GM18951 (cell line): Measurements from ENCODE around the gene TMTC3.

Experiments
- POLR2A ChIP-seq: IDR thresholded peaks from 4 replicates; pipeline ENCODE4 v1.6.1; 2011; ENCODE audit warnings: mild to moderate bottlenecking; ENCODE audit not compliant: insufficient read length, insufficient read depth; ENCODE audit errors: extremely low read depth
- in situ Hi-C: fragments of 300-500 bp; cut with MboI; formaldehyde crosslinking; loops from one replicate; pipeline ENCODE4 v1.12.0; 2022; ENCODE audit warnings: low sequenced_read_pairs, mixed read lengths, inconsistent platforms; ENCODE audit not compliant: unreplicated experiment

Gene TMTC3

GRCh38 chr12:88225776-88226175 lies 83.7 kb downstream of the TMTC3 start:
- in situ Hi-C loops, result no loop called here
- TF ChIP-seq POLR2A, result no peak

GRCh38 chr12:88227263-88227662 lies 85.2 kb downstream of the TMTC3 start:
- in situ Hi-C loops, result no loop called here
- TF ChIP-seq POLR2A, result no peak

GRCh38 chr12:88227871-88228270 lies 85.8 kb downstream of the TMTC3 start:
- no peak for TF ChIP-seq POLR2A
- in situ Hi-C loops, result no loop called here

GRCh38 chr12:88228720-88229119 lies 86.6 kb downstream of the TMTC3 start:
- in situ Hi-C loops, result no loop called here
- no peak for TF ChIP-seq POLR2A

- no peak for TF ChIP-seq POLR2A
- in situ Hi-C loops, result no loop called here
Measured at GRCh38 chr12:88230271-88230670, 88.2 kb downstream of the TMTC3 start.

GRCh38 chr12:88235183-88235833 lies 93.2 kb downstream of the TMTC3 start:
- no peak for TF ChIP-seq POLR2A
- in situ Hi-C loops, result no loop called here

GRCh38 chr12:88237954-88238353 lies 95.8 kb downstream of the TMTC3 start:
- TF ChIP-seq POLR2A, result no peak
- in situ Hi-C loops, result no loop called here

- TF ChIP-seq POLR2A, result no peak
- in situ Hi-C loops, result no loop called here
Measured at GRCh38 chr12:88238406-88238805, 96.3 kb downstream of the TMTC3 start.

- no peak for TF ChIP-seq POLR2A
- in situ Hi-C loops, result no loop called here
Measured at GRCh38 chr12:88241862-88242570, 99.9 kb downstream of the TMTC3 start.

GRCh38 chr12:88242571-88242925 lies 100.4 kb downstream of the TMTC3 start:
- in situ Hi-C loops, result no loop called here
- no peak for TF ChIP-seq POLR2A

GRCh38 chr12:88242939-88243338 lies 100.8 kb downstream of the TMTC3 start:
- TF ChIP-seq POLR2A, result no peak
- in situ Hi-C loops, result no loop called here

- in situ Hi-C loops, result no loop called here
- TF ChIP-seq POLR2A, result no peak
Measured at GRCh38 chr12:88243982-88244381, 101.9 kb downstream of the TMTC3 start.

GRCh38 chr12:88245905-88246304 lies 103.8 kb downstream of the TMTC3 start:
- no peak for TF ChIP-seq POLR2A

GRCh38 chr12:88247241-88247643 lies 105.1 kb downstream of the TMTC3 start:
- TF ChIP-seq POLR2A, result no peak
- in situ Hi-C loops, result no loop called here

More at GRCh38 chr12:88245905-88246304, 103.8 kb downstream of the TMTC3 start:
- in situ Hi-C loops, result no loop called here
